GM23248 (cell line): ENCODE measurements around the gene EMP1. TPM values are rescaled to one million over a fixed set of nuclear protein-coding genes. Genes with fewer than 3 reads are reported as not detected.

ENCODE experiments used
- DNase-seq: peaks from one replicate; pipeline ENCODE4 v3.0.0-alpha.2; 2015
- H2AFZ ChIP-seq: fragments of 200-600 bp; sonication (generic); 2 replicates; pipeline ENCODE4 v1.6.1; 2016; ENCODE audit warnings: antibody characterized with exemption
- H3F3A ChIP-seq: fragments of 200-600 bp; sonication (generic); 2 replicates; pipeline ENCODE4 v1.6.1; 2016; ENCODE audit warnings: mild to moderate bottlenecking, antibody characterized with exemption, mixed run types; ENCODE audit not compliant: insufficient read depth
- H3K27ac ChIP-seq: fragments of 200-600 bp; sonication (generic); 2 replicates; pipeline ENCODE4 v1.5.1; 2016; ENCODE audit warnings: mild to moderate bottlenecking
- H3K27me3 ChIP-seq: fragments of 200-600 bp; sonication (generic); replicated peaks from 2 replicates; pipeline ENCODE4 v1.6.1; 2016; ENCODE audit warnings: mild to moderate bottlenecking; ENCODE audit not compliant: insufficient read depth
- H3K36me3 ChIP-seq: fragments of 200-600 bp; sonication (generic); 2 replicates; pipeline ENCODE4 v1.6.1; 2016; ENCODE audit warnings: low read depth, mild to moderate bottlenecking
- H3K4me1 ChIP-seq: fragments of 200-600 bp; sonication (generic); 2 replicates; pipeline ENCODE4 v1.6.1; 2016; ENCODE audit warnings: mild to moderate bottlenecking; ENCODE audit not compliant: insufficient read depth
- H3K4me2 ChIP-seq: fragments of 200-600 bp; sonication (generic); one replicate; pipeline ENCODE4 v1.6.1; 2016; ENCODE audit warnings: mild to moderate bottlenecking; ENCODE audit not compliant: unreplicated experiment
- H3K4me3 ChIP-seq: fragments of 200-600 bp; sonication (generic); 2 replicates; pipeline ENCODE4 v1.5.1; 2016; ENCODE audit warnings: mild to moderate bottlenecking
- H3K79me2 ChIP-seq: fragments of 200-600 bp; sonication (generic); 2 replicates; pipeline ENCODE4 v1.6.1; 2016; ENCODE audit warnings: mild to moderate bottlenecking; ENCODE audit not compliant: insufficient read depth
- H3K9ac ChIP-seq: fragments of 200-600 bp; sonication (generic); 2 replicates; pipeline ENCODE4 v1.6.1; 2016; ENCODE audit warnings: mild to moderate bottlenecking
- H3K9me2 ChIP-seq: fragments of 200-600 bp; sonication (generic); 2 replicates; pipeline ENCODE4 v1.6.1; 2016; ENCODE audit warnings: mixed run types, mild to moderate bottlenecking, moderate library complexity; ENCODE audit not compliant: insufficient read depth
- H3K9me3 ChIP-seq: fragments of 200-600 bp; sonication (generic); one replicate; pipeline ENCODE4 v1.6.1; 2017; ENCODE audit warnings: low read depth
- H4K20me1 ChIP-seq: fragments of 200-600 bp; sonication (generic); 2 replicates; pipeline ENCODE4 v1.6.0; 2016; ENCODE audit not compliant: insufficient read depth
- EZH2 ChIP-seq: fragments of 200-600 bp; sonication (generic); IDR thresholded peaks from 2 replicates; pipeline ENCODE4 v1.6.1; 2018; ENCODE audit warnings: antibody characterized with exemption, mild to moderate bottlenecking; ENCODE audit not compliant: insufficient read depth, poor library complexity, severe bottlenecking
- EZH2phosphoT487 ChIP-seq: fragments of 200-600 bp; sonication (generic); IDR thresholded peaks from 2 replicates; pipeline ENCODE4 v1.6.1; 2018; ENCODE audit warnings: antibody characterized with exemption, moderate library complexity, mild to moderate bottlenecking, low read depth; ENCODE audit not compliant: insufficient read depth
- WGBS, 2 experiments: methylation state at CpG; one replicate each; pipeline ENCODE4 v1.1.6; 2015 to 2017; ENCODE audit warnings: low lambda C conversion rate in 2 of 2, low coverage in 1 of 2; ENCODE audit errors: missing lambda C conversion rate in 2 of 2; 5-methylcytosine and 5-hydroxymethylcytosine counted together
- in situ Hi-C: fragments of 300-500 bp; cut with MboI; formaldehyde crosslinking; loops from 2 replicates; pipeline ENCODE4 v1.15.0; 2020
- polyA plus RNA-seq: library from polyadenylated mRNA; unstranded; fragments of >200 nt; fragmentation: Nextera tagmentation; extraction: Ambion mirVana; gene quantifications from 2 replicates; pipeline ENCODE4 v1.2.1, GENCODE V29; 2016
- total RNA-seq: library from RNA; depleted of rRNA; stranded (reverse); fragments of >200 nt; shearing (Covaris generic); gene quantifications from 2 replicates; pipeline ENCODE4 v1.2.3, GENCODE V29; 2014

EMP1 gene
- total and polyA plus RNA-seq, 2 experiments from 2014 or later: 518 to 631 TPM

- WGBS, 2 experiments: 97 to 98% methylated on average over 4 of the region's 4 CpGs
- in situ Hi-C loops: no loop called here
- no peak overlapping the region for H3K9ac ChIP-seq
Observed at GRCh38 chr12:13186302-13186701, 10.2 kb upstream of the EMP1 start.

GRCh38 chr12:13187399-13187798, 9.1 kb upstream of the EMP1 start:
- in situ Hi-C loops: no loop called here
- H2AFZ ChIP-seq: no peak overlapping the region
- H3K27me3 ChIP-seq: no peaks in the 10 kb centered on the region
- H4K20me1 ChIP-seq: no peaks in the 10 kb centered on the region
- peak overlapping the region; percentile 6 for H3K4me2 ChIP-seq
- WGBS, 2 experiments: 3% methylated on average over 4 of the region's 4 CpGs
- no peaks in the 10 kb centered on the region for H3K9me3 ChIP-seq
- no peaks in the 10 kb centered on the region for H3K36me3 ChIP-seq
- no peak for TF ChIP-seq EZH2
- no peak for TF ChIP-seq EZH2phosphoT487
- no peaks in the 10 kb centered on the region for H3K79me2 ChIP-seq
- H3K4me1 ChIP-seq: peaks cover 23% of the 10 kb centered on the region
- peak; percentile 92 for DNase-seq
- peaks cover 18% of the 10 kb centered on the region for H3F3A ChIP-seq
- no peak overlapping the region for H3K9ac ChIP-seq
- H3K4me3 ChIP-seq: no peak overlapping the region
- no peaks in the 10 kb centered on the region for H3K9me2 ChIP-seq
- peak overlapping the region; percentile 48 for H3K27ac ChIP-seq

More at GRCh38 chr12:13186302-13186701, 10.2 kb upstream of the EMP1 start:
- Histone ChIP-seq H3K27me3 (no peaks in the 10 kb centered on the region), H2AFZ (no peak overlapping the region), H3K9me3 (no peaks in the 10 kb centered on the region), H4K20me1 (no peaks in the 10 kb centered on the region), H3K4me1 (peaks cover 23% of the 10 kb centered on the region), H3K4me2 (no peak overlapping the region), H3K79me2 (no peaks in the 10 kb centered on the region), H3K27ac (no peak overlapping the region), H3K4me3 (no peak overlapping the region), H3F3A (peaks cover 18% of the 10 kb centered on the region), H3K9me2 (no peaks in the 10 kb centered on the region), H3K36me3 (no peaks in the 10 kb centered on the region)
- TF ChIP-seq EZH2: no peak
- no peak for TF ChIP-seq EZH2phosphoT487
- DNase-seq: no peak

GRCh38 chr12:13189264-13189663, 7.3 kb upstream of the EMP1 start:
- H3K9me2 ChIP-seq: no peaks in the 10 kb centered on the region
- peaks cover 27% of the 10 kb centered on the region for H3K4me1 ChIP-seq
- H2AFZ ChIP-seq: no peak overlapping the region
- H4K20me1 ChIP-seq: no peaks in the 10 kb centered on the region
- no peaks in the 10 kb centered on the region for H3K27me3 ChIP-seq
- peak; percentile 18 for DNase-seq
- H3K9me3 ChIP-seq: no peaks in the 10 kb centered on the region
- H3F3A ChIP-seq: peaks cover 17% of the 10 kb centered on the region
- H3K27ac ChIP-seq: no peak overlapping the region
- no peak overlapping the region for H3K4me3 ChIP-seq
- no peaks in the 10 kb centered on the region for H3K36me3 ChIP-seq
- in situ Hi-C loops: no loop called here
- H3K79me2 ChIP-seq: no peaks in the 10 kb centered on the region
- H3K4me2 ChIP-seq: no peak overlapping the region
- TF ChIP-seq EZH2 (no peak), EZH2phosphoT487 (no peak)
- H3K9ac ChIP-seq: no peak overlapping the region

GRCh38 chr12:13190275-13190674, 6.3 kb upstream of the EMP1 start:
- Histone ChIP-seq H3K9me2 (no peaks in the 10 kb centered on the region), H3K36me3 (no peaks in the 10 kb centered on the region), H3F3A (peaks cover 25% of the 10 kb centered on the region), H4K20me1 (no peaks in the 10 kb centered on the region), H3K4me2 (no peak overlapping the region), H3K9me3 (no peaks in the 10 kb centered on the region), H3K4me1 (peaks cover 37% of the 10 kb centered on the region), H3K27ac (no peak overlapping the region), H3K4me3 (no peak overlapping the region), H3K9ac (no peak overlapping the region), H3K27me3 (no peaks in the 10 kb centered on the region), H2AFZ (no peak overlapping the region), H3K79me2 (no peaks in the 10 kb centered on the region)
- in situ Hi-C loops: no loop called here
- TF ChIP-seq EZH2: no peak
- TF ChIP-seq EZH2phosphoT487: no peak
- 60 to 64% methylated on average over 3 of the region's 3 CpGs for WGBS, 2 experiments
- no peak for DNase-seq

- WGBS, 2 experiments: 93 to 95% methylated on average over 8 of the region's 8 CpGs
- H3K9ac ChIP-seq: no peak overlapping the region
- H3K4me2 ChIP-seq: no peak overlapping the region
- H3K27me3 ChIP-seq: no peaks in the 10 kb centered on the region
- no peak overlapping the region for H3K4me3 ChIP-seq
- no peaks in the 10 kb centered on the region for H4K20me1 ChIP-seq
- no peaks in the 10 kb centered on the region for H3K36me3 ChIP-seq
- in situ Hi-C loops: no loop called here
- no peak for TF ChIP-seq EZH2
- no peak for TF ChIP-seq EZH2phosphoT487
- peaks cover 12% of the 10 kb centered on the region for H3K79me2 ChIP-seq
- no peak overlapping the region for H3K27ac ChIP-seq
- no peak for DNase-seq
- H3K9me2 ChIP-seq: no peaks in the 10 kb centered on the region
- peaks cover 41% of the 10 kb centered on the region for H3F3A ChIP-seq
- H2AFZ ChIP-seq: no peak overlapping the region
- H3K4me1 ChIP-seq: peaks cover 37% of the 10 kb centered on the region
- no peaks in the 10 kb centered on the region for H3K9me3 ChIP-seq
Observed at GRCh38 chr12:13192719-13193118, 3.8 kb upstream of the EMP1 start.
